A549 (cell line): ENCODE results near the gene HMGA1. TPM values are rescaled to one million over a fixed set of nuclear protein-coding genes. Genes with fewer than 3 reads are reported as not detected.

Source experiments
- ATAC-seq, 2 experiments: fragments of 200-7000 bp in 1 of 2; fragments of >200 bp in 1 of 2; cut with Nextera tagmentation in 1 of 2; cut with Tn5 transposase in 1 of 2; 3 replicates each; pipeline versions ENCODE4 v1.8.0 to v1.9.1; 2018 to 2020; ENCODE audit warnings: mild to moderate bottlenecking in 1 of 2, moderate library complexity in 1 of 2
- CTCF ChIA-PET: fragments of 300-600 bp; sonication (Branson Sonifier 250); formaldehyde crosslinking; extraction: SDS; loops from one replicate; lab custom pipeline; 2021; ENCODE audit warnings: antibody characterized with exemption, inconsistent platforms; lab: Yijun Ruan, JAX
- POLR2A ChIA-PET: fragments of 350-600 bp; formaldehyde crosslinking; extraction: SDS; loops from one replicate; lab custom pipeline; 2021; ENCODE audit warnings: antibody characterized with exemption, inconsistent platforms; lab: Yijun Ruan, JAX
- DNase-seq, 2 experiments: peaks; one replicate each; pipeline versions ENCODE4 v3.0.0 to v3.0.0-alpha.2; 2011 to 2016; ENCODE audit warnings: low read depth in 1 of 2, low spot score in 1 of 2
- FAIRE-seq: peaks from 2 replicates; lab custom pipeline; 2011; peaks lifted over from hg19 to GRCh38; lab: Jason Lieb, UNC
- H3K27ac ChIP-seq, 2 experiments: fragments of >200 bp; sonication (Bioruptor Twin); formaldehyde crosslinking; 3 replicates each; pipeline ENCODE4 v1.5.1; 2016 to 2017
- H3K4me1 ChIP-seq: fragments of >200 bp; sonication (Bioruptor Twin); formaldehyde crosslinking; 3 replicates; pipeline ENCODE4 v1.6.1; 2016
- H3K4me2 ChIP-seq: fragments of >200 bp; sonication (Bioruptor Twin); formaldehyde crosslinking; 3 replicates; pipeline ENCODE4 v1.6.1; 2016
- H3K4me3 ChIP-seq: fragments of >200 bp; sonication (Bioruptor Twin); formaldehyde crosslinking; 3 replicates; pipeline ENCODE4 v1.5.1; 2016
- H3K9me3 ChIP-seq: fragments of >200 bp; sonication (Bioruptor Twin); formaldehyde crosslinking; 3 replicates; pipeline ENCODE4 v1.6.1; 2016
- CBX2 ChIP-seq: fragments of 200-600 bp; sonication (generic); IDR thresholded peaks from 2 replicates; pipeline ENCODE4 v1.6.1; 2016; ENCODE audit warnings: low read depth, mild to moderate bottlenecking, borderline replicate concordance
- CBX8 ChIP-seq: fragments of 200-600 bp; sonication (generic); IDR thresholded peaks from 2 replicates; pipeline ENCODE4 v1.6.1; 2016
- CHD2 ChIP-seq: fragments of 150-350 bp; IDR thresholded peaks from 2 replicates; pipeline ENCODE4 v1.6.1; 2014; ENCODE audit warnings: low read length; ENCODE audit not compliant: partially characterized antibody
- E2F6 ChIP-seq: IDR thresholded peaks from 2 replicates; pipeline ENCODE4 v1.6.1; 2012; ENCODE audit warnings: low read depth, borderline replicate concordance
- EHF ChIP-seq: fragments of 250-450 bp; sonication (Bioruptor Pico); IDR thresholded peaks from 2 replicates; pipeline ENCODE4 v1.5.0; 2020; ENCODE audit warnings: mild to moderate bottlenecking
- EP300 ChIP-seq, 2 experiments: fragments of >200 bp; sonication (Bioruptor Twin); formaldehyde crosslinking; IDR thresholded peaks; 2 replicates in 1 of 2; 3 replicates in 1 of 2; pipeline ENCODE4 v1.6.1; 2016 to 2017
- ESRRA ChIP-seq: fragments of 150-350 bp; IDR thresholded peaks from 2 replicates; pipeline ENCODE4 v1.6.1; 2014; ENCODE audit warnings: mild to moderate bottlenecking, low read length, borderline replicate concordance
- FOSB ChIP-seq: fragments of 250-450 bp; sonication (Bioruptor Pico); IDR thresholded peaks from 2 replicates; pipeline ENCODE4 v1.5.0; 2020; ENCODE audit warnings: mild to moderate bottlenecking, moderate library complexity
- FOSL2 ChIP-seq, 2 experiments: fragments of 450-650 bp in 1 of 2; fragments of >200 bp in 1 of 2; sonication (Bioruptor Twin) in 1 of 2; formaldehyde crosslinking; IDR thresholded peaks; 2 replicates each; pipeline versions ENCODE4 v1.5.0 to v1.6.1; 2016 to 2020; ENCODE audit warnings: mild to moderate bottlenecking in 1 of 2, moderate library complexity in 1 of 2
- GATA3 ChIP-seq: IDR thresholded peaks from 2 replicates; pipeline ENCODE4 v1.6.1; 2012; ENCODE audit warnings: borderline replicate concordance
- HES2 ChIP-seq: fragments of >200 bp; sonication (Bioruptor Twin); formaldehyde crosslinking; IDR thresholded peaks from 2 replicates; pipeline ENCODE4 v1.6.1; 2016
- HMGXB4 ChIP-seq: fragments of 250-450 bp; sonication (Bioruptor Pico); IDR thresholded peaks from 2 replicates; pipeline ENCODE4 v1.5.0; 2021; ENCODE audit warnings: mild to moderate bottlenecking, moderate library complexity, borderline replicate concordance
- JUN ChIP-seq, 2 experiments: fragments of >200 bp; sonication (Bioruptor Twin); formaldehyde crosslinking; IDR thresholded peaks; 2 replicates in 1 of 2; 3 replicates in 1 of 2; pipeline ENCODE4 v1.6.1; 2016 to 2017
- KDM1A ChIP-seq: fragments of 200-600 bp; sonication (generic); IDR thresholded peaks from 2 replicates; pipeline ENCODE4 v1.6.1; 2016; ENCODE audit warnings: low read depth, mild to moderate bottlenecking
- KDM5A ChIP-seq: fragments of 200-600 bp; sonication (generic); IDR thresholded peaks from 2 replicates; pipeline ENCODE4 v1.6.1; 2016; ENCODE audit warnings: antibody characterized with exemption, mild to moderate bottlenecking
- MAFK ChIP-seq: fragments of 450-650 bp; IDR thresholded peaks from 2 replicates; pipeline ENCODE4 v1.6.1; 2014; ENCODE audit not compliant: partially characterized antibody
- MAZ ChIP-seq: fragments of 150-350 bp; IDR thresholded peaks from 2 replicates; pipeline ENCODE4 v1.6.1; 2014; ENCODE audit warnings: antibody characterized with exemption, low read depth, low read length, borderline replicate concordance
- POLR2A ChIP-seq: IDR thresholded peaks from 2 replicates; pipeline ENCODE4 v1.6.1; 2012; ENCODE audit warnings: mild to moderate bottlenecking, low read length
- POLR2AphosphoS2 ChIP-seq: conservative IDR thresholded peaks from 2 replicates; pipeline ENCODE4 v1.6.1; 2012; ENCODE audit warnings: low read length, improper control_type of control experiment, inconsistent platforms
- RARB ChIP-seq: fragments of 250-450 bp; sonication (Bioruptor Pico); IDR thresholded peaks from 2 replicates; pipeline ENCODE4 v1.8.0; 2021; ENCODE audit warnings: mild to moderate bottlenecking, moderate library complexity
- RFX5 ChIP-seq: fragments of 450-650 bp; IDR thresholded peaks from 2 replicates; pipeline ENCODE4 v1.7.1; 2014; ENCODE audit warnings: antibody characterized with exemption, mild to moderate bottlenecking, moderate library complexity
- RNF2 ChIP-seq: fragments of 200-600 bp; sonication (generic); IDR thresholded peaks from 2 replicates; pipeline ENCODE4 v1.6.1; 2016; ENCODE audit warnings: low read depth, mild to moderate bottlenecking, antibody characterized with exemption, moderate library complexity, borderline replicate concordance
- SMC3 ChIP-seq: fragments of >200 bp; sonication (Bioruptor Twin); formaldehyde crosslinking; IDR thresholded peaks from 3 replicates; pipeline ENCODE4 v1.6.1; 2018; ENCODE audit warnings: inconsistent platforms
- TP53 ChIP-seq: fragments of 250-450 bp; sonication (Bioruptor Pico); IDR thresholded peaks from 2 replicates; pipeline ENCODE4 v1.5.0; 2021; ENCODE audit warnings: mild to moderate bottlenecking, moderate library complexity
- ZFP36 ChIP-seq: fragments of 450-650 bp; IDR thresholded peaks from 2 replicates; pipeline ENCODE4 v1.6.1; 2014; ENCODE audit warnings: borderline replicate concordance; ENCODE audit not compliant: partially characterized antibody
- WGBS: methylation state at CpG from one replicate; pipeline ENCODE4 v1.1.6; 2017; ENCODE audit errors: missing lambda C conversion rate; 5-methylcytosine and 5-hydroxymethylcytosine counted together
- polyA plus RNA-seq, 4 experiments: library from polyadenylated mRNA; depleted of rRNA in 3 of 4; stranded (reverse); fragments of >200 nt; fragmentation: RNase III in 1 of 4; extraction: RNeasy Plus Mini Kit Qiagen cat#74134 plus additional on column Dnase treatment in 1 of 4; gene quantifications; 2 replicates in 3 of 4; 3 replicates in 1 of 4; pipeline ENCODE4 v1.2.3, GENCODE V29; 2011 to 2017
- TF ChIP-seq, protein P1 (sequence below): fragments of 250-450 bp; sonication (Bioruptor Pico); IDR thresholded peaks from 2 replicates; pipeline ENCODE4 v1.5.0; 2020; ENCODE audit warnings: low read depth, mild to moderate bottlenecking, moderate library complexity

HMGA1 gene
- polyA plus RNA-seq, 2 of the 4 experiments (the other 2 are of a cell fraction): 127 to 249 TPM

DNA sequence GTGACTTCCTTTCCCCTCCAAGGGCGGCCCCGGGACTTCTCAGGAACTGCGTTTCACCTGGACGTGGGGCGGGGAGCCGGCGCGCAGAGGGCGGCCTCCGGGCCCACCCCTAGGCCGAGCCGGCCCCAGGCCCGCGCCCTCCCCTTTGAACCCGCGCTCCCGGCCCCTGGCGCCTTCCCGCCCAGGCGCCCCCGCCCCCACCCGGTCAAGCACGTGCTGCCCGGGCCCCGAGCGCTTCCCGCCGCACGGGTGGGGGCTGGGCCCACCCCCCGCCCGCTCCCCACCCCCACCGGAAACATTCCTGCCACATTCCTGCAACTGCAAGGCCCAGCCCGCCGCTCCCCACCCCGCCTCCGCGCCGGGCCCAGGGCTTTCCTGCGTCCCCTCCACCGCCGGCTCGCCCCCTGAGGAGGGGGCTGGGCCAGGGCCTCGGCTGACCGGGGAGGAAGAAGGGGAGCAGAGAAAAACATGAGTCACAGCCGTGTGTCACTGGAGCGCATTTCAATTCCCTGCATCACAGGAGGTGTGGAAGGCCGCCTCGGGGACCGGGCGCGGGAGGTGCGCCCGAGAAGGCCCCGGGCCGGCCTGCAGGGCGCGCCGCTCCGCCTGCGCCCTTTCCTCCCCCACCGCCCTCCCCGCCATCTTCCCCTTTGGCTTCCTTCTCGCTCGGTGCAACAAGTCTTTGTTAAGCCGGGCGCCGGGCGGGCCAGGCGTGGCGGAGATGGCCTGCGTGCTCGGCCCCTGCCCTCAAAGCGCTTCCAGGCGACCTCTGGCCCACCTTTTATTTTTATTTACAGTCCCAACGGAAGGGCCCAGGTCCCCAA, 1.2 kb upstream of the HMGA1 start:
- Histone ChIP-seq H3K4me2 (peak overlapping the region; percentile 99), H3K4me3 (peak overlapping the region; percentile 83), H3K4me1 (peaks cover 37% of the 10 kb centered on the region), H3K27ac (peak overlapping the region; percentile 98 to 99), H3K9me3 (no peaks in the 10 kb centered on the region)
- no peak; the same call in 1 of the 2 replicates for TF ChIP-seq FOSL2 (IDR thresholded peaks at IDR 0.05)
- peak; percentile 86 for TF ChIP-seq FOSL2 (CRISPR knock-in tag; IDR thresholded peaks at IDR 0.05)
- no peak for TF ChIP-seq HES2
- TF ChIP-seq HMGXB4 (CRISPR knock-in tag): peak; percentile 41; the same call in 1 of the 2 replicates
- TF ChIP-seq CHD2: no peak
- no peak for TF ChIP-seq SMC3
- peak; percentile 58; the same call in 1 of the 2 replicates for TF ChIP-seq E2F6
- TF ChIP-seq FOSB (CRISPR knock-in tag): peak; percentile 66; the same call in 1 of the 2 replicates
- TF ChIP-seq TP53 (CRISPR knock-in tag): peak; percentile 87
- TF ChIP-seq POLR2A: peak; percentile 21; the same call in 1 of the 2 replicates
- FAIRE-seq (no peak), DNase-seq (peak; percentile 58 to 75), ATAC-seq (peak; percentile 73 to 74)
- POLR2A ChIA-PET: interaction anchor here (1.3 to 1.7 kb wide), 4 partner anchors 12 to 40 kb away, joined by 4 to 39 read pairs (median 13); partner anchors contain the start of gene SMIM29
- CTCF ChIA-PET: interaction anchor here (1.1 to 1.9 kb wide), 3 partner anchors 9 to 14 kb away, joined by 3 to 6 read pairs (median 4); no protein-coding TSS in a partner anchor
- WGBS: 2% methylated on average over 18 of the region's 75 CpGs

GRCh38 chr6:34236131-34236442, 586 bp upstream of the HMGA1 start:
- Histone ChIP-seq H3K4me1 (peaks cover 43% of the 10 kb centered on the region), H3K4me3 (peak overlapping the region; percentile 83), H3K9me3 (no peaks in the 10 kb centered on the region), H3K27ac (peak overlapping the region; percentile 98 to 99), H3K4me2 (peak overlapping the region; percentile 99)
- WGBS: 6% methylated on average over 12 of the region's 13 CpGs
- peak in 1 of 2 experiments; percentile 53 for DNase-seq
- CTCF ChIA-PET: interaction anchor here (1.1 to 1.9 kb wide), 4 partner anchors 9 to 40 kb away, joined by 3 to 11 read pairs (median 5); no protein-coding TSS in a partner anchor
- peak; percentile 15 to 46; a peak in 4 of 6 replicates for ATAC-seq
- TF ChIP-seq, protein P1, sequence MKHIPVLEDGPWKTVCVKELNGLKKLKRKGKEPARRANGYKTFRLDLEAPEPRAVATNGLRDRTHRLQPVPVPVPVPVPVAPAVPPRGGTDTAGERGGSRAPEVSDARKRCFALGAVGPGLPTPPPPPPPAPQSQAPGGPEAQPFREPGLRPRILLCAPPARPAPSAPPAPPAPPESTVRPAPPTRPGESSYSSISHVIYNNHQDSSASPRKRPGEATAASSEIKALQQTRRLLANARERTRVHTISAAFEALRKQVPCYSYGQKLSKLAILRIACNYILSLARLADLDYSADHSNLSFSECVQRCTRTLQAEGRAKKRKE: peak; percentile 17; the same call in 1 of the 2 replicates
- TF ChIP-seq MAFK (no peak), KDM5A (no peak), ESRRA (no peak), RARB (CRISPR knock-in tag) (peak; percentile 16; the same call in 1 of the 2 replicates), RNF2 (no peak)
- FAIRE-seq: no peak
- POLR2A ChIA-PET: interaction anchor here (1.0 to 1.7 kb wide), 7 partner anchors 9 to 160 kb away, joined by 3 to 39 read pairs (median 10); partner anchors contain the start of genes NUDT3 and SMIM29

DNA sequence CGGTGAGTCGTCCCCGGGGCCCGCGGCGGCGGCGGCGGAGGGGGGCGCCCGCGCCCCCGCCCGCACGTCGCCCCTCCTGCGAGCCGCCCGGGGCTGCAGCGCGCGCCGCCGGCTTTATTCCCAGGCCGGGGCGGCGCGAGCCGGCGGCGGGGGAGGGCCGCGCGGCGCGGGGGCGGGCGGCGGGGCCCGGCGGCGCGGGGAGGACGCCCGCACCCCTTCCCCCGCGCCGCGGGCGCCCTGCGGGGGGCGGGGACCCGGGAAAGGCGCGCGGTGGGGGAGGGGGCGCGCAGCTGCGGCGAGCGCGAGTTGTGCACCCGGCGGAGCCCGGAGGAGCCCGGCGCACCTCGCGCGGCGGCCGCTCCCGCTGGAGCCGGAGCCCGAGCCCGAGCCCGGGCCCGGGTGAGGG, 646 bp downstream of the HMGA1 start:
- FAIRE-seq: no peak

More for the DNA sequence above, 646 bp downstream of the HMGA1 start:
- POLR2A ChIA-PET: interaction anchor here (0.8 to 1.7 kb wide), 14 partner anchors 9 to 189 kb away, joined by 3 to 39 read pairs (median 4); partner anchors contain the start of genes NUDT3, RPS10 and SMIM29
- DNase-seq (no peak), ATAC-seq (no peak)
- CTCF ChIA-PET: interaction anchor here (1.1 to 1.9 kb wide), 6 partner anchors 9 to 178 kb away, joined by 4 to 11 read pairs (median 4); no protein-coding TSS in a partner anchor
- Histone ChIP-seq H3K4me3 (peak overlapping the region; percentile 83), H3K9me3 (no peaks in the 10 kb centered on the region), H3K4me2 (peak overlapping the region; percentile 99), H3K27ac (peak overlapping the region; percentile 98 to 99), H3K4me1 (peaks cover 55% of the 10 kb centered on the region)
- whole genome bisulfite sequencing: no CpG with 5 or more reads among the region's 78 CpGs
- no peak for TF ChIP-seq JUN (IDR thresholded peaks at IDR 0.05)
- no peak for TF ChIP-seq RFX5
- no peak for TF ChIP-seq MAZ
- TF ChIP-seq EP300 (IDR thresholded peaks at IDR 0.05): no peak
- TF ChIP-seq CBX2: no peak
- no peak for TF ChIP-seq HES2
- no peak for TF ChIP-seq ZFP36
- TF ChIP-seq ESRRA: no peak
- no peak for TF ChIP-seq RNF2
- TF ChIP-seq KDM1A: no peak
- no peak for TF ChIP-seq EHF (CRISPR knock-in tag)
- no peak for TF ChIP-seq GATA3
- no peak for TF ChIP-seq CBX8
- no peak for TF ChIP-seq POLR2AphosphoS2
